Nephron progenitor cell (in vitro differentiated cells): ENCODE results near the gene PNPLA3.

Source experiments
- DNase-seq: peaks from one replicate; pipeline ENCODE4 v3.0.0; 2021
- H3K27ac Mint-ChIP-seq: 2 replicates; pipeline ENCODE4 v1.8.0; 2021; ENCODE audit warnings: mild to moderate bottlenecking, moderate library complexity, mixed read lengths
- H3K27me3 Mint-ChIP-seq: 2 replicates; pipeline ENCODE4 v1.8.0; 2021; ENCODE audit warnings: mild to moderate bottlenecking, low read depth, mixed read lengths; ENCODE audit not compliant: poor library complexity
- H3K36me3 Mint-ChIP-seq: 2 replicates; pipeline ENCODE4 v1.8.0; 2021; ENCODE audit warnings: low read depth, mixed read lengths
- H3K4me1 Mint-ChIP-seq: 2 replicates; pipeline ENCODE4 v1.8.0; 2021; ENCODE audit warnings: mixed read lengths
- H3K4me3 Mint-ChIP-seq: 2 replicates; pipeline ENCODE4 v1.8.0; 2021; ENCODE audit warnings: mild to moderate bottlenecking, moderate library complexity, mixed read lengths
- H3K9me3 Mint-ChIP-seq: 2 replicates; pipeline ENCODE4 v1.8.0; 2021; ENCODE audit warnings: mild to moderate bottlenecking, moderate library complexity, mixed read lengths
- CTCF ChIP-seq: fragments of 200-600 bp; sonication (generic); IDR thresholded peaks from 2 replicates; pipeline ENCODE4 v1.5.0; 2021; ENCODE audit warnings: antibody characterized with exemption

PNPLA3 gene

DNA sequence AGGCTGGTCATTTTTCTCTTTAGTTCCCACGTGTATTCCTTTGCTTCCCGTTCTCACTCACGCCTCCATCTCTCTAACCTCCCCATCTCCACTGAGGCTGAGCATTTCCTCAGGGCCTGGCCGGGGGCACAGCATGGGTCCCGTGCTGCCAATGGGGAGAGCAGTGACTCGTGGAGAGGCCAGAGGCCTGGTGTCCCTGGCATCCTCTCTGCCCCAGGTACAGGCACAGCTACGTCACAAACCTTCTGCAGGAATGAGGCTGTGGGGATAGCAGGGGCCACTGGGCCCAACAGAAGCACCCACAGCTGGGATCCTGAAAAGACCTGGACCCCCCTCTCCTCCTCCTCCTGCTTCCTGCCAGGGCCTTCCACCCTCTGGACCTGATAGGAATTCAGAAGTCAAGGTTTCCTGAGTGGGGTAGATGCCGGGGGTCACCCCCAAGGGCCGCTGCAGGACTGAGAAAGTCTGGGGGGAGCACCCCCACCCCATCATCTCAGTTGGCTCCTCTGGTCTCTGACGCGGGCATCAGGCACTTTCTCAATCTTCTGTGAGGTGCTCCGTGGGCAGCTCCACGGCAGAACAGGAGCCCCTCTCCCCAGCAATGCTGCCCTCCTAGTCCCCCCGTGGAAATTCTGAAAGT, 43.6 kb upstream of the PNPLA3 start:
- Mint-ChIP-seq H3K36me3 (no peaks in the 10 kb centered on the region), H3K9me3 (no peaks in the 10 kb centered on the region), H3K4me1 (no peaks in the 10 kb centered on the region), H3K27ac (no peak overlapping the region), H3K27me3 (peaks cover 35% of the 10 kb centered on the region), H3K4me3 (no peak overlapping the region)
- no peak for TF ChIP-seq CTCF
- no peak for DNase-seq

- Mint-ChIP-seq H3K4me3 (no peak overlapping the region), H3K27ac (no peak overlapping the region), H3K36me3 (no peaks in the 10 kb centered on the region), H3K9me3 (no peaks in the 10 kb centered on the region), H3K4me1 (no peaks in the 10 kb centered on the region), H3K27me3 (peaks cover 34% of the 10 kb centered on the region)
- DNase-seq = no peak
- no peak for TF ChIP-seq CTCF
These were observed 43.0 kb upstream of the PNPLA3 start for GRCh38 chr22:43880541-43880991.

- Mint-ChIP-seq H3K4me1 (no peaks in the 10 kb centered on the region), H3K36me3 (no peaks in the 10 kb centered on the region), H3K4me3 (no peak overlapping the region), H3K9me3 (no peaks in the 10 kb centered on the region), H3K27ac (no peak overlapping the region), H3K27me3 (peaks cover 27% of the 10 kb centered on the region)
- no peak for TF ChIP-seq CTCF
- DNase-seq = no peak
These were observed 42.2 kb upstream of the PNPLA3 start for GRCh38 chr22:43881091-43882061.

GRCh38 chr22:43882122-43882767, 41.4 kb upstream of the PNPLA3 start:
- Mint-ChIP-seq H3K4me3 (no peak overlapping the region), H3K4me1 (no peaks in the 10 kb centered on the region), H3K36me3 (no peaks in the 10 kb centered on the region), H3K27me3 (peaks cover 30% of the 10 kb centered on the region), H3K9me3 (no peaks in the 10 kb centered on the region), H3K27ac (no peak overlapping the region)
- TF ChIP-seq CTCF = no peak
- DNase-seq = no peak

- Mint-ChIP-seq H3K27me3 (peaks cover 31% of the 10 kb centered on the region), H3K4me3 (no peak overlapping the region), H3K36me3 (no peaks in the 10 kb centered on the region), H3K27ac (no peak overlapping the region), H3K4me1 (no peaks in the 10 kb centered on the region), H3K9me3 (no peaks in the 10 kb centered on the region)
- peak; percentile 74 for TF ChIP-seq CTCF
- DNase-seq = peak; percentile 73
These were observed 40.5 kb upstream of the PNPLA3 start for GRCh38 chr22:43883012-43883661.
